ENCODE measurements around the gene KIF21B. TPM values are rescaled to one million over a fixed set of nuclear protein-coding genes. Genes with fewer than 3 reads are reported as not detected.

Gene KIF21B
- total and polyA plus RNA-seq, 2 of the 4 experiments (the other 2 are of a cell fraction), result 0.36 to 0.55 TPM

DNA sequence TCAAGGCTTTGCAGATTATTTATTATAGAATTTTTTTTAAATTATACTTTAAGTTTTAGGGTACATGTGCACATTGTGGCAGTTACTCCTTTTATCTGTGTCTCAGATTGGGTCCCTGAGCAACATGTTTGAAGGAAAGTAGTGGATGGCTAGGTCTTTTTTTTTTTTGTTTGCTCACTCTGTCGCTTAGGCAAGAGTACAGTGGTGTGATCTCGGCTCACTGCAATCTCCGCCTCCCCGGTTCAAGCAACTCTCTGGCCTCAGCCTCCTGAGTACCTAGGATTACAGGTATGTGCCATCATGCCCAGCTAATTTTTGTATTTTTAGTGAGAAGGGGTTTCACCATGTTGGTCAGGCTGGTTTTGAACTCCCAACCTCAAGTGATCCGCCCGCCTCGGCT is 39.6 kb upstream of the KIF21B start:
- H2BK15ac ChIP-seq (ENCODE audit: low read depth, low read length), result no peak overlapping the region
- H4K8ac ChIP-seq (ENCODE audit: low read depth in 2 of 2, low read length in 2 of 2), result no peak overlapping the region
- H2AK9ac ChIP-seq (replicated peaks; ENCODE audit: low read depth, low read length, poor library complexity), result no peak overlapping the region
- H3K23ac ChIP-seq (ENCODE audit: low read depth, low read length), result no peak overlapping the region
- ChIA-PET POLR2A (ENCODE audit: unreplicated experiment) (no interaction called here), CTCF (no interaction called here)
- H4K91ac ChIP-seq (ENCODE audit: insufficient read depth, low read depth, low read length), result no peak overlapping the region
- H3K4ac ChIP-seq (ENCODE audit: low read depth, low read length), result no peak overlapping the region
- no peak overlapping the region for H3K4me2 ChIP-seq (ENCODE audit: low read depth, low read length)
- no peak overlapping the region for H4K5ac ChIP-seq (ENCODE audit: low read depth, low read length)
- no peak overlapping the region for H3K56ac ChIP-seq (ENCODE audit: extremely low read depth, insufficient read depth, low read length)
- in situ Hi-C loops (cut with MboI; ENCODE audit: low sequenced_read_pairs) (no loop called here), intact Hi-C loops (cut with micrococcal nuclease) (no loop called here), dilution Hi-C loops (cut with HindIII; ENCODE audit: low sequenced_read_pairs, unreplicated experiment) (no loop called here)
- H3K27ac ChIP-seq (ENCODE audit: insufficient read depth, low read length), result no peak overlapping the region
- no peaks in the 10 kb centered on the region for H4K20me1 ChIP-seq (ENCODE audit: insufficient read depth, low read length)
- 94% methylated on average over 3 of the region's 7 CpGs; no CpG with 5 or more reads in 1 of the 2 experiments for WGBS, 2 experiments (ENCODE audit: extremely low coverage in 2 of 2, insufficient read length in 1 of 2)
- no peak overlapping the region for H2BK5ac ChIP-seq (ENCODE audit: low read depth, low read length, poor library complexity, severe bottlenecking)
- H3K9me1 ChIP-seq (ENCODE audit: insufficient read depth, low read length), result no peaks in the 10 kb centered on the region
- H3K79me1 ChIP-seq (ENCODE audit: low read depth in 1 of 2, low read length in 2 of 2), result no peaks in the 10 kb centered on the region
- DNase-seq (no peak), ATAC-seq (ENCODE audit: low read depth) (no peak)
- no TSS peak for BruUV-seq (replicated peaks)
- H3K9me3 ChIP-seq (ENCODE audit: control insufficient read depth, insufficient read depth, low read length), result no peaks in the 10 kb centered on the region
- TF ChIP-seq SMC3 (IDR thresholded peaks at IDR 0.05; ENCODE audit: low read depth, low read length) (no peak), CEBPB (IDR thresholded peaks at IDR 0.05; ENCODE audit: low read depth, low read length) (no peak), RFX5 (IDR thresholded peaks at IDR 0.05; ENCODE audit: low read depth, low read length) (no peak), NFE2L2 (IDR thresholded peaks at IDR 0.05; ENCODE audit: low read depth, low read length) (no peak), RAD21 (IDR thresholded peaks at IDR 0.05; ENCODE audit: low read length) (no peak), RCOR1 (IDR thresholded peaks at IDR 0.05; ENCODE audit: insufficient replicate concordance, low read length) (no peak), POLR2A (IDR thresholded peaks at IDR 0.05; ENCODE audit: low read depth, low read length) (no peak), MXI1 (IDR thresholded peaks at IDR 0.05; ENCODE audit: borderline replicate concordance, low read depth, low read length) (no peak), MAFK (IDR thresholded peaks at IDR 0.05; ENCODE audit: low read depth, low read length) (no peak), FOS (IDR thresholded peaks at IDR 0.05; ENCODE audit: low read depth, low read length) (no peak), BHLHE40 (IDR thresholded peaks at IDR 0.05; ENCODE audit: low read depth, low read length) (no peak), CHD1 (IDR thresholded peaks at IDR 0.05; ENCODE audit: low read depth, low read length) (no peak)
- TF ChIP-seq, protein P1, sequence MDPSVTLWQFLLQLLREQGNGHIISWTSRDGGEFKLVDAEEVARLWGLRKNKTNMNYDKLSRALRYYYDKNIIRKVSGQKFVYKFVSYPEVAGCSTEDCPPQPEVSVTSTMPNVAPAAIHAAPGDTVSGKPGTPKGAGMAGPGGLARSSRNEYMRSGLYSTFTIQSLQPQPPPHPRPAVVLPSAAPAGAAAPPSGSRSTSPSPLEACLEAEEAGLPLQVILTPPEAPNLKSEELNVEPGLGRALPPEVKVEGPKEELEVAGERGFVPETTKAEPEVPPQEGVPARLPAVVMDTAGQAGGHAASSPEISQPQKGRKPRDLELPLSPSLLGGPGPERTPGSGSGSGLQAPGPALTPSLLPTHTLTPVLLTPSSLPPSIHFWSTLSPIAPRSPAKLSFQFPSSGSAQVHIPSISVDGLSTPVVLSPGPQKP (IDR thresholded peaks at IDR 0.05; ENCODE audit: borderline replicate concordance, low read depth, low read length), result no peak
- TF ChIP-seq, protein P2, sequence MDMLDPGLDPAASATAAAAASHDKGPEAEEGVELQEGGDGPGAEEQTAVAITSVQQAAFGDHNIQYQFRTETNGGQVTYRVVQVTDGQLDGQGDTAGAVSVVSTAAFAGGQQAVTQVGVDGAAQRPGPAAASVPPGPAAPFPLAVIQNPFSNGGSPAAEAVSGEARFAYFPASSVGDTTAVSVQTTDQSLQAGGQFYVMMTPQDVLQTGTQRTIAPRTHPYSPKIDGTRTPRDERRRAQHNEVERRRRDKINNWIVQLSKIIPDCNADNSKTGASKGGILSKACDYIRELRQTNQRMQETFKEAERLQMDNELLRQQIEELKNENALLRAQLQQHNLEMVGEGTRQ (IDR thresholded peaks at IDR 0.05; ENCODE audit: low read depth, low read length), result no peak
- TF ChIP-seq, protein P3, sequence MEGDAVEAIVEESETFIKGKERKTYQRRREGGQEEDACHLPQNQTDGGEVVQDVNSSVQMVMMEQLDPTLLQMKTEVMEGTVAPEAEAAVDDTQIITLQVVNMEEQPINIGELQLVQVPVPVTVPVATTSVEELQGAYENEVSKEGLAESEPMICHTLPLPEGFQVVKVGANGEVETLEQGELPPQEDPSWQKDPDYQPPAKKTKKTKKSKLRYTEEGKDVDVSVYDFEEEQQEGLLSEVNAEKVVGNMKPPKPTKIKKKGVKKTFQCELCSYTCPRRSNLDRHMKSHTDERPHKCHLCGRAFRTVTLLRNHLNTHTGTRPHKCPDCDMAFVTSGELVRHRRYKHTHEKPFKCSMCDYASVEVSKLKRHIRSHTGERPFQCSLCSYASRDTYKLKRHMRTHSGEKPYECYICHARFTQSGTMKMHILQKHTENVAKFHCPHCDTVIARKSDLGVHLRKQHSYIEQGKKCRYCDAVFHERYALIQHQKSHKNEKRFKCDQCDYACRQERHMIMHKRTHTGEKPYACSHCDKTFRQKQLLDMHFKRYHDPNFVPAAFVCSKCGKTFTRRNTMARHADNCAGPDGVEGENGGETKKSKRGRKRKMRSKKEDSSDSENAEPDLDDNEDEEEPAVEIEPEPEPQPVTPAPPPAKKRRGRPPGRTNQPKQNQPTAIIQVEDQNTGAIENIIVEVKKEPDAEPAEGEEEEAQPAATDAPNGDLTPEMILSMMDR (conservative IDR thresholded peaks at IDR 0.05; ENCODE audit: low read depth, low read length), result no peak
- H3K4me1 ChIP-seq (ENCODE audit: control insufficient read depth, insufficient read depth, low read length), result no peaks in the 10 kb centered on the region
- H3K36me3 ChIP-seq (ENCODE audit: control insufficient read depth, insufficient read depth, low read length), result no peaks in the 10 kb centered on the region
- no peak overlapping the region for H2AFZ ChIP-seq (replicated peaks; ENCODE audit: low read length, poor library complexity)
- H3K27me3 ChIP-seq (ENCODE audit: control insufficient read depth, insufficient read depth, low read length), result peaks cover 70% of the 10 kb centered on the region
- H3K14ac ChIP-seq (replicated peaks; ENCODE audit: low read depth, low read length), result no peak overlapping the region
- no peak overlapping the region for H2BK120ac ChIP-seq (ENCODE audit: low read depth, low read length)
- no peak overlapping the region for H2AK5ac ChIP-seq (ENCODE audit: low read depth, low read length)
- H3K9ac ChIP-seq (ENCODE audit: low read depth, low read length), result no peak overlapping the region
- H3K4me3 ChIP-seq (ENCODE audit: insufficient read depth, low read depth, low read length), result no peak overlapping the region
- H2BK20ac ChIP-seq (ENCODE audit: low read depth, low read length), result no peak overlapping the region
- no peak overlapping the region for H3K18ac ChIP-seq (ENCODE audit: low read depth, low read length)

Data from IMR-90 (cell line).